Fibroblast of skin of left quadriceps (primary cell): ENCODE measurements around the gene TXNDC12.
"Not testable (repeated sequence)": the region's sequence is repeated elsewhere in the genome, so short reads cannot be mapped to it uniquely, and the experiment has no call there.

Source experiments
- DNase-seq, 2 experiments: peaks; one replicate each; pipeline ENCODE4 v3.0.0-alpha.2; 2013; ENCODE audit warnings: low read depth in 2 of 2

Gene TXNDC12

DNA sequence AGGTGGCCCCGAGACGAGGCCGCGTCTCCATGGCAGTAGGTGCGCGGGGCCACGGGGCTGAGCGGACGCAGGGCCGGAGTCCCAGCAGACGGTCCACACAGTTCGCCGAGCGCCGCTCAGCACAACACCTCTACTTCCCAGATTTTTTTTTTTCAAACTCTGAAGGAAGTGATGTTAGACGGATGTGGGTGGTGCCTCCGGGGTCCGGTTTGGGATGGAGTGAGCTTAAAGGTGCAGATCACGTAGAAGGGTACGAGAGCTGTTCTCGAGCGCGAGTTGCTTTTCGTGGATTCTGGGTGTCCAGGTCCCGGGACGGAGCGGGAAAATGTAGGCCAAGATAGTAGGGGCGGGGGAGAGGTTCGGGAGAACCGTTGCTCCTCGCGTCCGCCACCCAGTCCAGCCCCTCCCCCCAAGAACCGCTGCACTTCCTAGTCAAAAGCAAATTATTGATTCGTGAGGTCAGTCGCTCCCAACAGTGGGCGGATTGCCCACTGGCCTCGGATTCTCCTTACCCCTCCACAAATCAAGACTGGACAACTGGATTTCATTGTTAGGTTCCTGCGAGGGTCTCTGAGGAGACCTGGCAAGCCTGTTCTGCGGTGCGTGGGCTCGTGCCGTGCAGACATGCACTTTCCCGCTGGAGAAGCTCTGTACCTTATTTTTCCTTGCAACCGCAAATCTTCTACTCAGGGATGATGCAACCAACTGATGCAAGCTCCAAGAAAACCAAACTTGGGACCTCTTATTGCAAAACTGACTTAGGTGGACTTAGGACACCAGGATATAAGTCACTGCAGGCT lies at the start of gene TXNDC12:
TXNDC12 (minus strand) TSS at position 126 of the 800 bp plus-strand sequence; CDS start at position 31, 95 bp downstream.
- DNase-seq: peak; percentile 73 to 79

DNA sequence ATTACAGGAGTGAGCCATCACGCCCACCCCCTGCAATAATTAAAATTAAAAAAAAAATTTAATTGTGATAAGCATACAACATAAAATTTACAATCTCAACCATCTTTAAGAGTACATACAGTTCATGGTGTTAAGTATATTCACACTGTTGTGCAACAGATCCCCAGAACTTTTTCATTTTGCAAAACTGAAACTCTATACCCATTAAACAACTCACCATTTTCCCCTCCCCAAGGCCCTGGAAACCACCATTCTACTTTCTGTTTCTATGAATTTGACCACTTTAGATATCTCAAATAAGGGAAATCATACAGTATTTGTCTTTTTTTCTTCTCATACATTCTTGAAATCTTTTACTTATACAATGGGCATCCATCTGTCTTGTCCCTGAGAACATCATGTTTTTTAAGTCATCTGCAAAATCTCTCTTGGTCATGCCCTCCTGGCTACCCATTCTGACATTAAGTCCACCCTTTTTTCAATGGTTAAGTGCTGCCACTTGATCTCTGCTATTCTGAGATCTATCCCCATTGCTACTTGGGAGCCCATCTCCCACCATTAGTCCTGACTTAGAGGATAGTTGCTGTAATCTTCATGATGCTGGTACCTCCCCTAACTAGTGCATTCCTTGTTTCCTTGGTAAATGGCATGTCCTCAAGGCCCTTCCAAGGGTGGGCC lies 47.5 kb upstream of the TXNDC12 start:
- no peak for DNase-seq

DNA sequence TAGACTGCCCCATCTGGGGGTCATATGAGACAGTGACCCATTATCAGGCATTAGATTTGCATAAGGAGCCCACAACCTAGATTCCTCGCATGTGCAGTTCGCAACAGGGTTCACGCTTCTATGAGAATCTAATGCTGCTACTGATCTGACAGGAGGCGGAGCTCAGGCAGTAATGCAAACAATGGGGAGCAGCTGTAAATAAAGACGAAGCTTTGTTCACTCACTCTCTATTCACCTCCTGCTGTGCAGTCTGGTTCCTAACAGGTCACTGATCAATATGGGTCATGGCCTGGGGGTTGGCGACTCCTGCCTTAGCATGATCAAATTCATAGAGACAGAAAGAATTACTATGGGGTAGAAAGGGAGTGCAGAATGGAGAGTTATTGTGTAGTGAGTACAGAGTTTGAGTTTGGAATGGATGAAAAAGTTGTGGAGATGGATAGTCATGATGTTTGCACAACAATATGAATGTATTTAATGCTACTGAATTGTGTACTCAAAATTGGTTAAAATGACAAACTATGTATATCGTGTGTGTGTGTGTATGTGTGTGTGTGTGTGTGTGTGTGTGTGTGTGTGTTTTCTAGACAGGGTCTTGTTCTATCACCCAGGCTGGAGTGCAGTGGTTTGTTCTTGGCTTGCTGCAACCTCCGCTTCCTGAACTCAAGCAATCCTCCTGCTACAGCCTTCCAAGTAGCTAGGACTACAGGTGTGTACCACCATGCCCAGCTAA lies 43.3 kb upstream of the TXNDC12 start:
- DNase-seq: no peak

DNA sequence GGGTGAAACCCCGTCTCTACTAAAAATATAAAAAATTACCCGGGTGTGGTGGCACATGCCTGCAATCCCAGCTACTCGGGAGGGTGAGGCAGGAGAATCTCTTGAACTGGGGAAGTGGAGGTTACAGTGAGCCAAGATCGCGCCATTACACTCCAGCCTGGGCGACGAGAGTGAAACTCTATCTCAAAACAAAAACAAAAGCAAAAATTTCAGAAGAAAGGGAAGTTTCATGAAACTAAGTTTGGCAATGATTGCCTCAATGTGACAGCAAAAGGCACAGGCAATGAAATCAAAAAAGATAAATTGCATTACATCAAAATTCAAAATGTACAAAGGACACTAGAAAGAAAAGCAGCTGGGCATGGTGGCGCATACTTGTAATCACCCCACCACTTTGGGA lies 41.2 kb upstream of the TXNDC12 start:
- DNase-seq: no peak

DNA sequence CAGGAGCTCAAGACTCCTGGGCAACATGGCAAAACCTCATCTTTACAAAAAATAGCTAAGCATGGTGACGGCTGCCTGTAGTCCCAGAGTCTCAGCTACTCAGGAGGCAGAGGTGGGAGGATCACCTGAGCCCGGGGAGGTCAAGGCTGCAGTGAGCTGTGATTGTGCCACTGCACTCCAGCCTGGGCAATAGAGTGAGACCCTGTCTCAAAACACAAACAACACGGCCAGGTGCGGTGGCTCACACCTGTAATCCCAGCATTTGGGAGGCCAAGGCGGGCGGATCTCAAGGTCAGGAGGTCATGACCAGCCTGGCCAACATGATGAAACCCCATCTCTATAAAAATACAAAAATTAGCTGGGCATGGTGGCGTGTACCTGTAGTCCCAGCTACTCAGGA lies 39.3 kb upstream of the TXNDC12 start:
- DNase-seq: not testable (repeated sequence)

DNA sequence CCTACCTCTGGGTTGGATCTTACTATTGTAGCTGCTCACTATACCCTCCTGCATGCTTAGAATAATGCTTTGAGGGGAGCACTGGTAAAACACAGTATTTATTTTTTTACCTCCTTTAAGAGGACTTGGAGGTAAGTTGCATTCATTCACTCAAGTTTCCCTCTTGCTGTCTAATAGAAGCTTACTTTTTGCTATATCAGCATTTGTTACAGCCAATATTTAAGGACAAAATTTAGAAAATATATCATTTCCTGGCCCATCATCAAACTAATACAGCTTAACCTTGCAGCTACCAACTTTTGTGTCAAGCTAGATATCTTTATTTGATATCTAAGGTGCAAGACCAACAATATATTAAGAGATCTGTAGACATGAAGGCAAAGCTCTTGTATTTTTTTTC lies 32.9 kb upstream of the TXNDC12 start:
- DNase-seq: not testable (repeated sequence)

DNA sequence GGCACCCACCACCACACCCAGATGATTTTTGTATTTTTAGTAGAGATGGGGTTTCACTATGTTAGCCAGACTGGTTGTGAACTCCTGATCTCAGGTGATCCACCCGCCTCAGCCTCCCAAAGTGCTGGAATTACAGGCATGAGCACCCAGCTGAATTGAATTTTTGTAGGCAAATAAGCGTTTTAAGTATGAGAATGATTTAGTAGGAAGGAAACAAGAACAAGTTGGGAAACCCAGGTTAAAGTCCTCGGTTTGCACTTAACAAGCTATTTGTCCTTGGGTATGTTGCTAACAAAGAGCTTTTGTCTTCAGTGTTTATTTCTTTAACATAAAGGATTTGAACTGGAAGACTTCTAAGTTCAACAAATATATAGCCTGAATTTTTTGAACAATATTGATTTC lies 25.0 kb upstream of the TXNDC12 start:
- no peak for DNase-seq

DNA sequence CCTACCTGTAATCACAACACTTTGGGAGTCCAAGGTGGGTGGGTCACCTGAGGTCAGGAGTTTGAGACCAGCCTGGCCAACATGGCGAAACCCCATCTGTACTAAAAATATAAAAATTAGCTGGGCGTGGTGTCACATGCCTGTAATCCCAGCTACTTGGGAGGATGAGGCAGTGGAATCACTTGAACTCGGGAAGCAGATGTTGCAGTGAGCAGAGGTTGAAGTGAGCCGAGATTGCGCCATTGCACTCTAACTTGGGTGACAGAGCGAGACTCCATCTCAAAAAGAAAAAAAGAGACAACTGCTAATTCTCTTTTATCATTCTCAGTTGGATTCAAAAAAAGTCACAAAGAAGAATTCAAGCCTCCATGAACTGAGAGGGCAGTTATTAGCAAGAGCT lies 22.3 kb upstream of the TXNDC12 start:
- DNase-seq: not testable (repeated sequence)

DNA sequence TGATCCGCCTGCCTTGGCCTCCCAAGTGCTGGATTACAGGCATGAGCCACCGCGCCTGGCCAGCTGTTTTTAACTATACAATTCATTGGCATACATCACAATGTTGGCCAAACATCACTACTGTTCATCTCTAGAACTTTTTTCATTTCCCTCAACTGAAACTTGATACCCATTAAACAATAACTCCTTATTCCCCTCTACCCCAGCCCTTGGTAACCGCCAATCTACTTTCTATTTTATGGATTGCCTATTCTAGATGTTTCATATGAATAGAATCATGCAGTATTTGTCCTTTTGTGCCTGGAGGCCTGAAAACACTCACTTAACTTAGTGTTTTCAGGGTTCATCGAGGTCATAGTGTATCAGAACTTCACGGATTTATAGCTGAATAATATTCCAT lies 17.3 kb upstream of the TXNDC12 start:
- no peak for DNase-seq

DNA sequence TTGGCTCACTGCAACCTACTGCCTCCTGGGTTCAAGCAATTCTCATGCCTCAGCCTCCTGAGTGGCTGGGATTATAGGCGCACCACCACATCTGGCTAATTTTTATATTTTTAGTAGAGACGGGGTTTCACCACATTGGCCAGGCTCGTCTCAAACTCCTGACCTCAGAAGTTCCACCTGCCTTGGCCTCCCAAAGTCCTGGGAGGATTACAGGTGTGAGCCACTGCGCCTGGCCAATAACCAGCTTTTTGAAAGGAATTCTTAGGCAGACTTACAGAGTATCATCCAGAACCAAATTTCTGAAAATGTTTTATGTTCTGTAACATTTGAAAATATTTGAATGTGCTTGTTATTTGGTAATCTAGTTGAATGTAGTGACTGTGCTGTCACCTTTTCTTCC lies 15.7 kb upstream of the TXNDC12 start:
- no peak for DNase-seq

DNA sequence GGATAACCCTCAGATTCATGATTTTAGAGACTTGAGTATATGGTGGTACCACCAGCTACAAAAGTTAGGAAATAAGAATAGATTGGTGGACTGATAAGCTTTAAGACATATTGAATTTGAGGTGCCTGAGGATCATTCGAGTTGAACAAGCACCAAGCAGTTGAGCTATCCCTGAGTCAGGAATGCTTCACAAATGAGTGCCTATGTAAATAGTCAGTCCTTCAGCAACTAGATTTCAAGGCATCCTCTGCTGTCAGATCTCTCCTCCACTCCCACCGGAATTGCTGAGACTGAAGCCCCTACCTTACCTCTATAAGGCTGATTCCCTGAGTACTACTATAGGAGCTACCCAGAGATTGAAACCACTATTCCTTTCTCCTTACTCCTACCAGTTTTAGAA lies 8.2 kb upstream of the TXNDC12 start:
- DNase-seq: no peak

DNA sequence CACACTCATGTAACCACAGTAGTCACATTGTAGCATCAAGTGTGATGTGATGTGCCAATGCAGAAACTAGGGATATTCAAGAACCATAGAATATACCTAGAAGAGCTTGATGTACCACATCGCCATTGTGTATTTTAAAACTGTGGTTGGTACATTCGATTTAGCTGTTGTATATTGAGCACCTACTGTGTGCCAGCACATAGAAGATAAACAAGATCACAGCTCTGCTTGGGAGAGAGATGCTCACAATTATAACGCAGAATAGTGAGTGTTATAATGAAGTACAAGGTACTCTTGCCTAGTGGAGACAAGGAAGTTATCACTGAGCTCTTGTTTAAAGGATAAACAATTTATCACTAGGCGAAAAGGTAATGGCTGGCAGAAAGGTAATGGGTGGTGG lies 5.8 kb upstream of the TXNDC12 start:
- DNase-seq: no peak

DNA sequence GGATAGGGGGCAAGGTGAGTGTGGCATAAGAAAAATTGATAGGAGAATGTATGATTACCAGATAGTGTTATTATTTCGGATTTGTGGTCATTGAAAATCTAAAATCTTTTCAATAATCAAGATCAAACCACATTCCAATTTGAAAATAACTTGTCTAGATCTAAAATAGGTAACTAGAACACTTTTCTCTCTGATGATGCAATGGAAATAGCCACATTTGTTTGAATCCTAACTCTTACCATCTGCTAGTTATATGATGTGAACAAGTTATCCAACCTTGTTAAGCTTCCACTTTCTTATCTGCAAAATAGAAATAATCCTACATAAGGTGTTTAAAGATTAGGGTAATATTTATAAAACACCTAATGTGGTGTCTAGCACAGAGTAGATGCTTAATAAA lies 4.9 kb upstream of the TXNDC12 start:
- DNase-seq: no peak

DNA sequence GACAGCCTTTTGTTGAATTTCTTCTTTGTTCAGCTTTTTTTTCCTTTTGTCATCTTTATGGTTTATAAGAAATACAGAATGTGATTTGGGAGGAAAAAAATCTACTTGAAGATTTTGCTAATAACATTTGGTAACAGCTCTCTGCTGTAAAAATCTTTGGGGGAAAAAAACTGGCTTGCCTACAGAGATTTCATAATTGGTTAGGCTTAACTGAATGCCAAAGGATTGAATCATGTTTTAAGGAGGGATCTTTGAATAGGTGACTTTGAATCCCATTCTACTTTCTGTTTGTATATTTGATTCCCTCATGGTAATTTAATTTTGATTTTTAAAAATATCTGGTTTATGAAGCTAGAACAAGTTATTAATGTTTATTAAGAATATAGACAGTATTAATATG lies 4.3 kb upstream of the TXNDC12 start:
- DNase-seq: peak; percentile 44 to 55

DNA sequence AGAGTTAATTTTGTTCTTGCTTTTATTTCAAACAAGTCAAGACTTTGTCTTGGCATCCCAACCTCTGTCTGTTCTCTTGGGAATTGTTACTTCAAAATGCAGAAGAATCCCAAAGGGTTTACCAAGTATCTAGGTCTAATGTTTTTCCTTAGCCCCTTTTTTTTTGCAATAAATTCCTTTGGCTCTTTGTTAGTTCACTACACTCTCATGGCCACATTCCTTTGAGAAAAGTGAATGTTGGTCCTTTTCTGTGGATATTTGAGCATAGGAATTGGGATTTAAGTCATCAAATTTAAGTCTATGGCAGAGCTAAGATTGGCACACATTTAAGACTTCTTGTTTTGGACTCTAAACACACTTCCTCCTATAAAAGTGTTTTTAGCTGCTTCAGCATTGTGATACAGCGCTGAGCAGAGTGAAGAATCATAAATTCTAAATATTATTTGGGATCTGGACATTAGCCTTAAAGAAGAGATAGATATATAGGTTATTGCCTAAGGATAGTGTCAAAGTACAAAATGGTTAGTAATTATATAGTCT lies 3.0 kb upstream of the TXNDC12 start:
- DNase-seq: no peak

DNA sequence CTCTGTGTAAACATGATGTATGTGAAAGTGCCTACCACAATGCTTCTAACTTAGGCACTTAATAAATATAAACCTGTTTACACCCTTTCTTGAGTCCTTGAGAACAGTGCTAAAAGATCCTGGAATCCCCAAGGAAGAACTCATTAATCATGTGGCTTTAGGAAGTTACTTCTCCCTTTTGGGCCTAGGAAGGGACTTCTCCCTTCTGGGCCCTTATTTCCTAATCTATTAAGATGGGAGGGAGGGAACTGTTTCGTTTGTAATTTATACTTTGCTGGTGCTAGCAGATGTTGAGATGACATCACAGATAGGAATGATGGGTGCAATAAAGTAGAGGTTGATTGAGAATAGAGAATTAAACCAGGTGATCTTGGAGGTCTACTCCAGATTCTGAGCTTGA lies 2.3 kb upstream of the TXNDC12 start:
- no peak for DNase-seq

DNA sequence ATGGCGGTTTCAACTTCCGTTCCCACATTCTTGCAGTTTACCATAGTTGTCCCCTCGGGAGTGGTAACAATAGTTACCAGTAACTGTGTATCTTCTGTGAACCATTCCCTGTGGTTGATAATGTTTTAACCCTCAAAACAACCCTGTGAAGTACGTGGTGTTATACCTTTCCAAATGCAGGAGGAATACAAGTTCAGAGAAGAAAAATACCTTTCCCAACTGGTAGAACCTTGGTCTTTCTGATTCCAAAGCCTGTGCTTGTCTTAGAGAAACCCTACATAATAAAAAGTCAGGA lies 1.9 kb upstream of the TXNDC12 start:
- no peak for DNase-seq

DNA sequence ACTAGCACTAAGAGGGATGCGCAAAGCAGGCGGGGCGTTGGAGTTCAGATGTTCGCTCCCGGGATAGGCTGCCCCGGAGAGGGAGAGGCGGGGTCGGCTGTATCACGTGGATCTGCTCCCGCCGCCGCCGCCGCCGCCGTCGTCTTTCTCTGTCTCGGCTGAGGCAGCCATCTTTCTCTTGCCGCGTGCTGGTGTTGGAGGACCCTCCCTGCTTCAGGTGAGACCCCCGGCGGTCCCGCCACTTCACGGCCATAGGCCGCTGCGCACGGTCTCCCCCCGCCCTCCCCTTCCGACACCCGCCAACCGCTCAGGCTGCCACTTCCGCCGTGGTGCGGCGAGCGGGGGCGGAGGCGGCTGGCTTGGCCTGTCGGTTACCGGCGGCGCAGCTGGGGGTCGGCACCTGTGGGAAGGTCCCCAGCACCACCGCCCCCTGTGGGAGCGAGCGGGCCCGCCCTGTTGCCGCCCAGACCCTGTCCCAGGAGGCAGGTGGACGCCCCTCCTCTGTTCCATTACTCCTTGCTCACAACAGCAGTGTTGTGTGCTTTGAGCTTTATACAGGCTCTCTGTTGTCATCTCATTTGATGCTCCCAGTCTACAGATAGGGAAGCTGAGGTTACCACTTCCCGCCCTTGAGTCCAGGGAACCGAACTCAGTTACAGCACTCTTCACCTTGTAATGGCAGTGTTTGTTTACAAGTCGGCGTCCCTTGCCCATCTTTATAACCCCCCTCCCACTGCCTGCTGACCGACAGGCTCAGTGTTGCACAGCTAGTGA lies 1.4 kb upstream of the TXNDC12 start, which contains the start of gene BTF3L4:
BTF3L4 (plus strand) TSS at position 133 of the 774 bp plus-strand sequence. CDS start 3,553 bp downstream, outside the sequence.
- DNase-seq: peak; percentile 84

DNA sequence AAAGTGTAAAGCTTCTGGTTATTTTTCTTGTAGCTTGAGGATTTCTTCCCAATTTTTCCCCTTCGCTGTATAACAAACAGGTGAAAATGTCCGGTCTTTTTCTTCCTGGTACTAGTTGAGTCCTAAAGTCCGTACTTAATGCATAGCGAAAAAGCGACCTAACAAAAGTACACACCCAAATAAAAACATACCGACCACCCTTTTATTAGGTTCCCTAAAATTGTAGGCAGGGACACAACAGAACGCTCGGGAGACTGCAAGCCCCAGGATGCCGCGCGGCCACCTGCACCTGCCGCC lies 823 bp upstream of the TXNDC12 start:
- DNase-seq: no peak

DNA sequence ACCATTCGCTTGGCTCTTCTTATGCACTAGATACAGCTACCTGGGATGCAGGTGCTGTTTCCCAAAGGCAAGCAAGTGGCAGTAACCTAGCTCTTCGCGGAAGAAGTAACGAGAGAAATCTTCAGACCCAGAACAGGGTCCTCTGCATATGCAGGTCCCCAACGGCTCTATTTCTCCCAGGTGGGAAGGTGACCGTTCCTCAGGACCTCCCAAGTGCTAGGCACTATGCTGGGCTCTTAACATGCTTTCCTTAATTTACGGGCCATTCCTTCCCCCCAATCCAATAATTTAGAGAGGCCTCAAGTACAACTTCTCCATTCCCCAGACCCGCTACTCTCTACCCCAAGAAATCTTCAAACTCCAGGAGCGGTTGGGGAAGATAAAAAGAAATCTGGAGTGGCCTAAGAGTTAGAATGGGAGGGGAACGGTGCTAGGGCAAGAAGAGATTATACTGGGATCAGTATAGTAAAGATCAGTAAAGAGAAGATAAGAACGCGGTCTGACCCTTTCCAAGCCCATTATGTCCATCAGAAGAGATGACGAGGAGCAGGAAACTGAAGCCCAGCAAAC lies 410 bp downstream of the TXNDC12 start:
- DNase-seq: no peak

DNA sequence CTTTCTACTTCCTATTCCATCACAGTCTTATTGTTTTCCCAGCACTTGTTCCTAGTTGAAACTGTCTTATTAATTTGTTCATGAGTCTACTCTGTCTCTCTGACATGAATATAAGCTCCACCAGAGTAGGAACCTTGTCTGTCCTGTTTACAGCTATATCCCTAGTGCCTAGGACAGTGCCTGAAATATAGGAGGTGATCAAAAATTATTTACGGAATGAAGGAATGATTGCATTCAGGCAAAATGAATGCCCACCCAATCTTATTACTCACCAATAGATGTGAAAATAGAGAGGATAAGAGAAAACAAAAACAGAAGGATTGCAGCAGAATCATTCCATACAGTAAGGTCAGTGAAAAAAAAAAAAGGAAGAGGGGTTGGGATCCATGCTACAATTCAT lies 1.1 kb downstream of the TXNDC12 start:
- no peak for DNase-seq

DNA sequence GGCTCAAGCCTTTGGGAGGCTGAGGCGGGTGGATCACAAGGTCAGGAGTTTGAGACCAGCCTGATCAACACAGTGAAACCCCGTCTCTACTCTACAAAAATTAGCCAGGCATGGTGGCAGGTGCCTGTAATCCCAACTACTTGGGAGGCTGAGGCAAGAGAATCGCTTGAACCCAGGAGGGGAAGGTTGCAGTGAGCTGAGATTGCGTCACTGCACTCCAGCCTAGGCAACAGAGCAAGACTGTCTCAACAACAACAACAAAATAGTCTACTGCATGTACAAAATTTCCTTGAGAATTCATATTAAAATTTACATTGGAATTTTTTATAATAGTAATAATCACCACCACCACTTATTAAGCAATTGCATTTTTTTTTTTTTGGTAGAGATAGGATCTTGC lies 5.7 kb downstream of the TXNDC12 start:
- DNase-seq: not testable (repeated sequence)
